Tibial nerve (tissue), 4 donors: Measurements from ENCODE around the gene SUV39H1. TPM values are rescaled to one million over a fixed set of nuclear protein-coding genes. Genes with fewer than 3 reads are reported as not detected.

Source experiments
- DNase-seq, 2 donors: peaks; one replicate each; pipeline ENCODE4 v3.0.0-alpha.2; 2019; ENCODE audit warnings: low spot score in 2 of 2
- H3K27ac ChIP-seq, 4 donors: fragments of 200-600 bp; sonication (generic) in 3 of 4; one replicate each; pipeline ENCODE4 v1.5.1; 2017 to 2019; ENCODE audit warnings: mild to moderate bottlenecking in 1 of 4
- H3K27me3 ChIP-seq, 2 donors: fragments of 200-600 bp; sonication (generic) in 1 of 2; one replicate each; pipeline versions ENCODE4 v1.5.1 to v1.6.0; 2017 to 2019
- H3K36me3 ChIP-seq, 3 donors: fragments of 200-600 bp; sonication (generic); one replicate each; pipeline ENCODE4 v1.5.1; 2018 to 2019
- H3K4me1 ChIP-seq, 4 donors: fragments of 200-600 bp; sonication (generic) in 3 of 4; one replicate each; pipeline ENCODE4 v1.5.1; 2017 to 2019
- H3K4me3 ChIP-seq, 4 donors: fragments of 200-600 bp; sonication (generic) in 3 of 4; one replicate each; pipeline ENCODE4 v1.5.1; 2017 to 2019; ENCODE audit warnings: mild to moderate bottlenecking in 1 of 4, moderate library complexity in 1 of 4
- H3K9me3 ChIP-seq, 4 donors: fragments of 200-600 bp; sonication (generic) in 3 of 4; one replicate each; pipeline ENCODE4 v1.5.1; 2017 to 2019
- CTCF ChIP-seq, 5 experiments: fragments of 200-600 bp in 3 of 5; fragments of 450-650 bp in 2 of 5; sonication (generic) in 3 of 5; IDR thresholded peaks; one replicate each; pipeline ENCODE4 v1.5.1; 2016 to 2019; ENCODE audit warnings: antibody characterized with exemption in 5 of 5, mild to moderate bottlenecking in 3 of 5, moderate library complexity in 2 of 5
- EP300 ChIP-seq, 2 donors: sonication (generic); formaldehyde crosslinking; IDR thresholded peaks; one replicate each; pipeline ENCODE4 v1.6.1; 2017; ENCODE audit warnings: antibody characterized with exemption in 2 of 2, mild to moderate bottlenecking in 1 of 2
- POLR2A ChIP-seq, 2 donors: fragments of 450-650 bp; IDR thresholded peaks; one replicate each; pipeline ENCODE4 v1.6.1; 2017; ENCODE audit warnings: antibody characterized with exemption in 2 of 2, mild to moderate bottlenecking in 2 of 2, moderate library complexity in 2 of 2
- WGBS, 2 donors: methylation state at CpG; one replicate each; pipeline ENCODE4 v1.1.5; 2018; 5-methylcytosine and 5-hydroxymethylcytosine counted together
- total RNA-seq, 4 donors: library from RNA; depleted of rRNA; stranded (reverse); fragments of >200 nt; gene quantifications; one replicate each; pipeline ENCODE4 v1.1.0, GENCODE V29; 2016

Gene SUV39H1
- total RNA-seq, 4 donors from 2014 or later, result 4.2 to 10.0 (median 5.2) TPM

- Histone ChIP-seq H3K36me3 (peaks cover 0 to 45% (median 0%) of the 10 kb centered on the region in 3 donors), H3K4me3 (no peak overlapping the region), H3K27ac (no peak overlapping the region), H3K27me3 (no peaks in the 10 kb centered on the region), H3K9me3 (no peaks in the 10 kb centered on the region), H3K4me1 (peaks cover 0 to 19% (median 0%) of the 10 kb centered on the region in 4 donors)
- WGBS, 2 donors, result 80 to 90% methylated on average over 5 of the region's 5 CpGs
- TF ChIP-seq POLR2A (IDR thresholded peaks at IDR 0.05) (no peak), CTCF (IDR thresholded peaks at IDR 0.05) (no peak), EP300 (IDR thresholded peaks at IDR 0.05) (no peak)
- no peak for DNase-seq
Measured at GRCh38 chrX:48698306-48698705, 1.8 kb downstream of the SUV39H1 start.

GRCh38 chrX:48700246-48700645 lies 3.7 kb downstream of the SUV39H1 start:
- H3K36me3 ChIP-seq, result peaks cover 0 to 47% (median 0%) of the 10 kb centered on the region in 3 donors
- H3K27ac ChIP-seq, result no peak overlapping the region
- DNase-seq, result no peak
- no peak overlapping the region for H3K4me3 ChIP-seq
- no peaks in the 10 kb centered on the region for H3K9me3 ChIP-seq
- 96 to 100% methylated on average over 1 to 20 of the region's 23 CpGs for WGBS, 2 donors
- H3K4me1 ChIP-seq, result peaks cover 0 to 16% (median 0%) of the 10 kb centered on the region in 4 donors
- no peak for TF ChIP-seq EP300 (IDR thresholded peaks at IDR 0.05)
- no peak for TF ChIP-seq CTCF (IDR thresholded peaks at IDR 0.05)
- TF ChIP-seq POLR2A (IDR thresholded peaks at IDR 0.05), result no peak
- no peaks in the 10 kb centered on the region for H3K27me3 ChIP-seq

GRCh38 chrX:48700951-48701653 lies 4.6 kb downstream of the SUV39H1 start:
- Histone ChIP-seq H3K4me1 (peaks cover 0 to 9% (median 0%) of the 10 kb centered on the region in 4 donors), H3K36me3 (peaks cover 0 to 55% (median 0%) of the 10 kb centered on the region in 3 donors), H3K4me3 (no peak overlapping the region), H3K9me3 (no peaks in the 10 kb centered on the region), H3K27ac (no peak overlapping the region), H3K27me3 (no peaks in the 10 kb centered on the region)
- WGBS, 2 donors, result 71 to 73% methylated on average over 1 to 3 of the region's 3 CpGs
- no peak for TF ChIP-seq EP300 (IDR thresholded peaks at IDR 0.05)
- no peak for TF ChIP-seq CTCF (IDR thresholded peaks at IDR 0.05)
- no peak for TF ChIP-seq POLR2A (IDR thresholded peaks at IDR 0.05)
- DNase-seq, result no peak

GRCh38 chrX:48702032-48702431 lies 5.5 kb downstream of the SUV39H1 start:
- WGBS, 2 donors, result 75 to 100% methylated on average over 1 to 2 of the region's 2 CpGs
- H3K27ac ChIP-seq, result no peak overlapping the region
- H3K36me3 ChIP-seq, result peaks cover 0 to 64% (median 0%) of the 10 kb centered on the region in 3 donors
- H3K27me3 ChIP-seq, result no peaks in the 10 kb centered on the region
- DNase-seq, result no peak
- H3K9me3 ChIP-seq, result no peaks in the 10 kb centered on the region
- H3K4me3 ChIP-seq, result no peak overlapping the region
- H3K4me1 ChIP-seq, result peaks cover 0 to 8% (median 0%) of the 10 kb centered on the region in 4 donors
- TF ChIP-seq CTCF (IDR thresholded peaks at IDR 0.05), result no peak
- TF ChIP-seq EP300 (IDR thresholded peaks at IDR 0.05), result no peak
- no peak for TF ChIP-seq POLR2A (IDR thresholded peaks at IDR 0.05)

GRCh38 chrX:48702716-48703115 lies 6.2 kb downstream of the SUV39H1 start:
- H3K4me1 ChIP-seq, result peaks cover 0 to 1% (median 0%) of the 10 kb centered on the region in 4 donors
- no peaks in the 10 kb centered on the region for H3K27me3 ChIP-seq
- H3K4me3 ChIP-seq, result no peak overlapping the region
- peaks cover 0 to 71% (median 0%) of the 10 kb centered on the region in 3 donors for H3K36me3 ChIP-seq
- no peak for DNase-seq
- 73 to 88% methylated on average over 4 of the region's 4 CpGs for WGBS, 2 donors
- H3K27ac ChIP-seq, result no peak overlapping the region
- no peaks in the 10 kb centered on the region for H3K9me3 ChIP-seq
- TF ChIP-seq EP300 (IDR thresholded peaks at IDR 0.05) (no peak), POLR2A (IDR thresholded peaks at IDR 0.05) (no peak), CTCF (IDR thresholded peaks at IDR 0.05) (no peak)
